SH-SY5Y (cell line): ENCODE results near the gene BMAL1.

Experiments
- GATA2 ChIP-seq: IDR thresholded peaks from 2 replicates; pipeline ENCODE4 v1.6.1; 2011; ENCODE audit warnings: mild to moderate bottlenecking, low read depth, low read length
- GATA3 ChIP-seq: IDR thresholded peaks from 2 replicates; pipeline ENCODE4 v1.6.1; 2011; ENCODE audit warnings: low read depth, mild to moderate bottlenecking, low read length, moderate library complexity

BMAL1 gene

DNA sequence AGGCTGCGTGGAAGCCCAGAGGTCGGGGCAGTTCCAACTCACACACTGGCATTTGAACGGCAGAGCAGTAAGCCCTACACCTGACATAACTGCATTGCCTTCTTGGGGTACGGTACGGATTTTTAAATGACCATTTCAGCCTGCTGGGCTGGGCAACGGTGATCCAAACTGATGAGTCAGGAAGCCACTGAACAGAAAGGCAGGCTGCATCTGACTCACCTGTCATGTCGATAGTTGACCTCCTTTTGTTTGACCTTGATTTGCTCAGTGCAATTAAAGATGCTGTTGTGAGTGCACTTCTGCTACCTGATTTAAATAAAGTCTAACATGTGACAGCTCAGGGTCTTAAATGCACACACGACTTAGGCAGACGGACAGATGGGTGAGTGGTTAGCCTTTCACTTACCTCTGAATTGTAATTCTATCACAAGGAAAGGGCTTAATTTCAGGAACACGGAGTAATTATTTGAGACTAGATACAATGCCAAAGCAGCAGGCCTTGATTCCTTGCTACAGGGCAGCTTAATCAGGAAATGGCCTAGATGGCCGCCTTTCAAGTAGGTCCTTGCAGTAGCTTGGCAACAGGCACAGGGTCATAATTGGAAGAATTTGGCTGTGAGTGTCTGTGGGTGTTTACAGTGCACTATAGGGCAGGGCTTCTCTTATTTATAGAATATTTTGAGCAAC is 52.2 kb downstream of the BMAL1 start:
- TF ChIP-seq GATA2 (no peak), GATA3 (no peak)

DNA sequence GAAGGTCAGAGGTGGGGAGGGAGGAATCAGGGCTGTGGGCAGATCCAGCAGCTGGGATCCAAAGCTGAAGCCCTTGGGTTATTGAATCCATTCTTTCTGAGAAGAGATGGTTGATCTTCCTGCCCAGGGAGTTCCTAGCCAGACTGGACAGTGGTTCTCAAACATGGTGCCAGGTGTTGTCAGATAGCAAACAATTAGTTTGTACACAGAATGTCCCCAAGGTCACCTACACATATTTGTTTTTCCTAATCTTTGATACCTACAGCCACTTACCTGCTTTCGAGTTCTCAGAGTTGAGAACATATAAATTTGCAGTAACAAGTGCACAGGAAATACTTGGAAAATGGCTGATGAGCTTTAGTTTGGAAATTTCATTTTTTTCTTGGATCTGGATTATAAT is 54.5 kb downstream of the BMAL1 start:
- TF ChIP-seq GATA3 (no peak), GATA2 (no peak)

DNA sequence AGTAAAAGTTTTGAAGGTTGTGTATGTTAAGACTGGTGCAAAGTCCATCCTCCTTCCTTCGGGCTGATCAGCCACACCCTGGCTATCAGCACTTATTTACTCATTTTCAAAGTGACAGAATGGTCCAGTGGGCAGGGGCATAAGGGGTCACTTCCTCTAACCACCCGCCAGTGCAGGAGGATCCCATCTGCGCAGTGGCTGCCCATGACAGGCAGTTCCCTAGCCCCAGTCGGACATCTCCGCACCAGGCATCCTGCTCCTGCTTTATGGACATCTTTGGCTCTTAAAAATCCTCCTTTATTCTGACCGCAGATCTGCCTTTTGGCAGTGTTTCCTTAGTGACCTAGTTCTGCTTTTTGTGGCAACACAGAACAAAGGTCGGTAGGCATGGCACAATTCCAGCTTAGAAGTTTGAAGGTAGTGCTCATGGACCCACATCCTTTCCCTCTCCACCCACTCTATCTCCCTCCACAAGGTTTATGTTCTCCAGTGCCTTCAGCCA is 55.9 kb downstream of the BMAL1 start:
- TF ChIP-seq GATA2 (no peak), GATA3 (no peak)

DNA sequence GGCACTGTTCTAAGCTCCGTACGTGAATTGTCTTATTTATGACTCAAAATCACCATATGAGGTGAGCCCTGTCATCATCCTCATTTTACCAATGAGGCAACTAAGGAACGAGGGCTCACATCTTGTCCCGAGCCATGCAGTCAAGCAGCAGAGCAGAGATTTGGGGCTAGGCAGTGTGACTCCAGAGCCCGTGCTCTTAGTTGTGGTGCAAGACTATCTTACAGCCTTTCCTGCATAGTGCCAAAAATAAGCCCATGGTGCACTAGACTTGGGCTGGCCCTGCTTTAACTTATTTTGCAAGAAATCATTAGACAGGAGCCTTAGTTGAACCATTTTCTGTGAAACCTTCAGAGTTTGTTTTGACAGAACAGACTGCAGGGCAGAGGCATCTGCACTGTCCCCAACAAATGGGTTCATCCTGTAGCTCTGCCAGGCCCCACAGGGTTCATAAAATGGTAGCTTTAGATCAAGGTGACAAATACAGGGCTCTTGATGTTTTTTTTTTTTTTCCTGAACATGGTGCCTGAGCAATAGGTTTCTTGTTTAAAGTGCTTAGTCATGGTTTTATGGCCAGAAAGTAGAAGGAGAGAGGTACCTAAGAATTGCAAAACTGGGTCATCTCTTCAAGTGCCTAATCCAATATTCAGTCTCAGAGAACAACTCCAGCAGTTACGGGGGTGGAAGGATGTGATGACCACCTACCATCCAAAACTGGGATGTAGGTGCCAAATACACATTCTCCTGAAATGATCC is 56.6 kb downstream of the BMAL1 start:
- TF ChIP-seq GATA3 (no peak), GATA2 (no peak)

DNA sequence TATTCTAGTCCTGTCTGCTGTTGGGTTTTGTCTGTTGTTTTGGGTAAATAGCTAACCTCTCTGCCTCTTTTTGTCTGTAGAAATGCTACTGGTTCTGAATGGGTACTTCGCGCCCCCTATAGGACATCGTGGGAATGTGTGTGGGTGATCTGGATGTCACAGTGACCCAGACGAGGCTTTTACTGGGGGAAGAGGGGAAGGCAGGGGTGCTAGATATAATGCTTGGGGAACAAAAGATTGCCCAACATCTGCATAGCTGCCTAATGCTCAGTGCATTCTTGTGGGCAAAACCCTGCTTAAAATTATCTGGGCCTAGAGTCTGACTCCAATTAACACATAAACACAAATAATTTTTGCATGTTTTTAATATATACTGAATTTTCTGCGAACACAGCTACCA is 57.7 kb downstream of the BMAL1 start:
- TF ChIP-seq GATA2 (no peak), GATA3 (no peak)

DNA sequence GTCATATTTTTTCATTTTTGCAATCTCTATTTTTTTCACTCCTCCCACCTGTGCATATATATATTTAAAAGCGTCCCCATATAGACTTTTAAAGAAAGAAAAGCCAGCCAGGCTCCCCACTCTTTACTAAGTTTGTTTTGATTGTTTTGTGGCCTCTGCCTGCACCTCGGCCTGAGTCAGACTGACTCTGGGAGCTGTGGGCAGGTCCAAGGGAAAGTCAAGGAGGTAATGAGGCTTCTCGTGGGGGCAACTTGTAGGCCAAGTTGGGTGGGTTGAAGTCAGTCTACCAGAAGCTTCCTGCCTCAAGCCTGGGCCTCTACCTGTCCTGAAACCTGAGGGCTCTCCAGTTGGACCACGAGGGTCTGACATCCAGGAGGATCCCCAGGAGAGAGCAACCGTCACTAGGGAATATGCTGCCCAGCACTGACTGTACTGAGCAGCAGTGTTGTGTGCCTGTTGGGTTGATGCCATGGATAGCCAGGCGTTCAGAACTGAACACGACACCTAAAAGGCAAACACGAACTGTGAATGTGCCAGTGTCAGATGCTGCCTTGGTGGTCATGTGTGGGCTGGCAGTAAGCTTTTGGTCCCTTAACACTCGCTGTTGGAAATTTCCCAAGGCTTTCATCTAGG is 58.8 kb downstream of the BMAL1 start:
- TF ChIP-seq GATA3 (no peak), GATA2 (no peak)

DNA sequence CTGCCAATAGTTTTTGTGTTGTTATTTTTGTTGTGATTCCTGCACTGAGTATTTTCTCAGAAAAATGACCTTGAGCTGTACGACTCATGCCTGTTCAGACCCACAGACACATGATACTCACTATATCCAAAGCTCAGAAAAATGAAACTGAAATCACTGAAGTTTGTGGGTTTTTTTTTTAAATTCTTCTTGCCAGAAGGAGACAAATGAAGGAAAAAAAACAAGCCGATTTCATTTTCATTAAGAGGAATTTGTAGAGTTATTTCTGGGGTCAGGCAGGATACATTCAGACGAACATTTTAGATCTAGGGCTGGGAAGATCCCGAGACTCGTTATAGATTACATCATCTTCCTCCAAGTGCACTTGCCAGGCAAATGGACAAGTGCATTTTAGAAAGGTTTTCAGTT is 60.4 kb downstream of the BMAL1 start:
- TF ChIP-seq GATA3 (no peak), GATA2 (no peak)

DNA sequence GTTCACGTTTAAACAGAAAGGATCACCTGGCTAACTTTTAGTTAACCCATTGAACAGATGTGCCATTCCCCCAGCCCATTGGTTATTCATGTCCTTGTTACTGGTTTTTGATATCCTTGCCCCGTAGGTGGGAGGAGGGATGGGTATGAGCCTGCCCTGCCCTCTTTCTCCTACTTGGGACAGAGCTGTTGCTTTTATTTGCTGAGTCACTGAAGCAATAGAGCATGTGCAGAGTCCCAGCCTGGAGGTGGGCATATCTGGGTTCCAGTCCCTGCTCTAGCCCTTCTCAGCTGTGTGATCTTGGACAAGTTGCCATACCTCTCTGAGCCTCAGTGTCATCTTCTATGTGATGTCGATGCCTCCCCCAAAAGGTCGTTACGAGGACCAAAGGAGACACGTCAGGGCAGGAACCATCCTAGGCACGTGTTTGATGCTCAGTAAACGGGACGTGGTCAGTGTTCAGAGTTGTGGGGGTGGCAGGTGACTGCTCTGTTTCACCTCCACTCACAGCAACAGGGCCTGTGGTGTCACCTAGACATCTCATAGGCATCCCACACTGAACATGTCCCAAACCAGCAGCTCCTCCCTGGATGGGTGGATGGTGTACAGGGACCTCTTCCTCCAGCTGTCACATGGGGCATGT is 61.0 kb downstream of the BMAL1 start:
- no peak for TF ChIP-seq GATA3
- TF ChIP-seq GATA2, result no peak

DNA sequence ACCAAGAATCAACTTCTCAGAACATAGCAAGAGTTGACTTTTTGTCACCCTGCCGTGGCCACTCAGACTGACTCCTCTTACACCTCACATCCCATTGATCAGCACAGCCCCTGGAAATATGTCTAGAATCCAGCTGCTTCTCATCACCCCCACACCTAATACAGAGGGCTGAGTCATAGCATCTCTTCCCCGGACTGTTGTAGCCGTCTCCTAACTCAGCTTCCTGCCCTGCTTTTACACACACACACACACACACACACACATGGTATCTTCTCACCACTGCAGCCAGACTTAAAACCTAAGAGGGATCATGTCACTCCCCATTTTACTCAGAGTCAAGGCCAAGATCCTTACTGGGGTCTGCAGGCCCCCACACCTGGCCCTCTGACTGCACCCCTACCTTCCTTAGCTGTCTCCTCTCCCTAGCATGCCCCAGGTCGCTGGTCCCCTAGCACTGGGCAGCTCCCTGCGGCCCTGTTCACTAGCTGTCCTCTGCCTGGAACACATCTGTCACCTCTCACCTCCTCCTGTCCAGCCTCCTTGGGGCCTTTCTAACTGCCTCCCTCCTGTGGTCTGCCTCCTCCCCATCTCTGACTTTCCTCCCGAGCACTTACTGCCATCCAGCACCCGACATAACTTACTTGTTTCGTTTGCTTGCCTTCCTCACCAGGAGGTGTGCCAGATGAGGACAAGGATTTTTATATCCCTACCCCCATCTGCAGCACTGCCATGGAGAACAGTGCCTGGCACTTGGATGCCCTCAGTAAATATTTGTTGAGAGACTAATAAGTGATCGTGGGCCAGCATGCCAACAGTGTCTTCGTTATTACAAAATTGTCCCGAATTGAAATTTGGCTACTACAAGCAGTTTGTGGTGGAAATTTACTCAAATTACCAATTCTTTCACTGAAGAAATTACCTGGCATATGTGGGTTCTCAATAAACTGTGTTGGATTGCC is 61.9 kb downstream of the BMAL1 start:
- no peak for TF ChIP-seq GATA2

DNA sequence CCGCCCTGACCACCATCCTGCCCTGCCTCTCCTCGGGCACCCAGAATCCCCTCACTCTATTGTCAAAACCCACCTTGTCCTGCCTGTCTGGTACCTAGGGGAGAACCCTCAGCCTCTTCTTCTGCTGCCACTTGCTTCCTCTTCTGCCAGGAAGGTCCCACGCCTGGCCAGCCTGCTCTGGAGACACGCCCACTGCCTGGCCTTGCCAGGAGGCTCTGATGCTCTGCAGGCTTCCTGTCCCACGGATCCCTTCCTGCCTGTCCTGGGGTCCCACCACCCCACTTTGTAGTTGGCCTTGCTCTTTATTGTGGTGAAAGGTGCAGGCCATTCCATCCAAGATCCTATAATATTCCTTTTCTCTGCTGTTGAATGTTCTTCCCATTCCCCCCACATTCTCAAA is 63.4 kb downstream of the BMAL1 start:
- TF ChIP-seq GATA3 (no peak), GATA2 (no peak)

DNA sequence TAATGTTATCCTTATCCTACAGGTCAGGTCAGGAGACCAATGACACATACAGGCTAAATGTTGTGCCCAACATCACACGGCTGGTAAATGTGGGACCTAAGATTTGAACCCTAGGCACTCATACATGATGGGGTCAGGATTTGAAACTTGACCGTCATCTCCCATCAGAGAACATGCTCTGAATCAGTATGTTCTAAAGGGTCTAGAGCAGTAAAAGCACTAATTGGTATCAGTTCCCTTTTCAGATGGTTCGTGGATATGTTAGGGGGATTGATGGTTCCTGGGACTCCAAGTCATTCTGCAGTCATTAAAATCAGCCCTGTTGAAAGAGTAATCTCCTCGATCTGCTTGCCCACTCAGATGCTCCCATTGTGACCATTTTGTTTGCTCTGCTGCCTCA is 65.5 kb downstream of the BMAL1 start:
- peak; percentile 32; the same call in 1 of the 2 replicates for TF ChIP-seq GATA2
- no peak for TF ChIP-seq GATA3

DNA sequence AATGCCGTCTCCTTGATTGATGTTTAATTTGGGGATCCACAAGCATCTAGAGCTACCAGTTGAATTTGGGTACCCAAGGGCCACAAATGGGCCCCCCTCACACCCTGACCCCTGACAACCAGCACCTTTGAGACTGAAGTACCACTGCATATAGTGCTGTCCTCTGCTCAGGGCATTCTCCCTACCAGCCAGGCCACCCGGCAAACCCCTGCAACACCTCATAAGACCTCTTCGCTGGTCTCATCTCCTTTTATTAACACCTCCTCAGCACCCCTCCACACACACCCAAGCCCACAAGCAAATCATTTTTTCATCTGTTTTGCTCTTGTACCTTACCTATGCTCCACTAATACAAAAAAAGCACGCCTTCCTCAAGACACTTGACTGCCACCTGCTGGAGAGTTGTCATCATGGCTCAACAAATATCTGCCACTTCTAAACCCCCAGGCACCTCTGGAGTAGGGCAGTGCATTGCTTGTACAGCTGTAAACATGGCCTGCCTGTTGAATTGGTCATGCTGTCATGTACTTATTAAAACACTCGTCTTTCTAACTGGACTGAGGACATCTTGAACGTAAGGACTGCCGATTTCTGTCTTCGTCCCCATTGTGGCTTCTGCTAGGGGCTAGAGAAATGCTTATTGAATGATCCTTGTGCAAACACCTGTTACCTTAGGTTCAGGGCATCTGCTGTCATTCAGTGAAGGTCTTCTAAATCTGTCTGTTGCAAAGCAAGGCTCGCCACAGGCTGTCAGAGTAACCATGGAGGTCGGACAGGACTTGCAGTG is 66.5 kb downstream of the BMAL1 start:
- TF ChIP-seq GATA3 (no peak), GATA2 (no peak)
